ENCODE results near the gene PFKL. TPM values are rescaled to one million over a fixed set of nuclear protein-coding genes. Genes with fewer than 3 reads are reported as not detected.

PFKL gene
- 232 and 303 TPM in 2 replicates for total RNA-seq

GRCh38 chr21:44299458-44300261, at the start of gene PFKL:
Gene PFKL (plus strand): TSS chr21:44300053. CDS start chr21:44300106, 53 bp downstream.

GRCh38 chr21:44261675-44262295, 38.1 kb upstream of the PFKL start, which contains the start of gene DNMT3L:
Gene DNMT3L (minus strand): TSS chr21:44261897. CDS start chr21:44261259, 638 bp downstream.

GRCh38 chr21:44285138-44285992, 14.5 kb upstream of the PFKL start, which contains the start of gene AIRE:
Gene AIRE (plus strand): TSS chr21:44285876. CDS start chr21:44286007, 131 bp downstream.

GRCh38 chr21:44338971-44339910, 39.4 kb downstream of the PFKL start, which contains the start of gene CFAP410:
Gene CFAP410 (minus strand): TSS chr21:44339390. CDS start chr21:44339194, 196 bp downstream.

GRCh38 chr21:44353191-44353970, 53.5 kb downstream of the PFKL start, which contains the start of gene TRPM2:
Gene TRPM2 (plus strand): TSS chr21:44353621. CDS start chr21:44353701, 80 bp downstream.

Other genes with a start within 250 kb of the PFKL start
- gene PWP2, start 192.7 kb upstream of the PFKL start, total RNA-seq, result 7.4 and 35.6 TPM in 2 replicates
- 18.9 and 24.0 TPM in 2 replicates for gene GATD3, start 166.4 kb upstream of the PFKL start, total RNA-seq
- gene ICOSLG, start 59.1 kb upstream of the PFKL start, total RNA-seq, result 0.11 and 0.50 TPM in 2 replicates
- not detected in 2 replicates for gene DNMT3L, start 38.2 kb upstream of the PFKL start, total RNA-seq
- under 0.01 TPM in 1 of 2 replicates, not detected in the other for gene AIRE, start 14.2 kb upstream of the PFKL start, total RNA-seq
- gene CFAP410, start 39.3 kb downstream of the PFKL start, total RNA-seq, result 10.8 and 13.1 TPM in 2 replicates
- under 0.01 TPM in 1 of 2 replicates, not detected in the other for gene TRPM2, start 53.6 kb downstream of the PFKL start, total RNA-seq
- gene LRRC3, start 155.5 kb downstream of the PFKL start, total RNA-seq, result 0.33 and 0.37 TPM in 2 replicates
- not detected in 2 replicates for gene KRTAP10-1, start 240.1 kb downstream of the PFKL start, total RNA-seq